ENCODE results near the gene ESYT2.

Gene ESYT2

DNA sequence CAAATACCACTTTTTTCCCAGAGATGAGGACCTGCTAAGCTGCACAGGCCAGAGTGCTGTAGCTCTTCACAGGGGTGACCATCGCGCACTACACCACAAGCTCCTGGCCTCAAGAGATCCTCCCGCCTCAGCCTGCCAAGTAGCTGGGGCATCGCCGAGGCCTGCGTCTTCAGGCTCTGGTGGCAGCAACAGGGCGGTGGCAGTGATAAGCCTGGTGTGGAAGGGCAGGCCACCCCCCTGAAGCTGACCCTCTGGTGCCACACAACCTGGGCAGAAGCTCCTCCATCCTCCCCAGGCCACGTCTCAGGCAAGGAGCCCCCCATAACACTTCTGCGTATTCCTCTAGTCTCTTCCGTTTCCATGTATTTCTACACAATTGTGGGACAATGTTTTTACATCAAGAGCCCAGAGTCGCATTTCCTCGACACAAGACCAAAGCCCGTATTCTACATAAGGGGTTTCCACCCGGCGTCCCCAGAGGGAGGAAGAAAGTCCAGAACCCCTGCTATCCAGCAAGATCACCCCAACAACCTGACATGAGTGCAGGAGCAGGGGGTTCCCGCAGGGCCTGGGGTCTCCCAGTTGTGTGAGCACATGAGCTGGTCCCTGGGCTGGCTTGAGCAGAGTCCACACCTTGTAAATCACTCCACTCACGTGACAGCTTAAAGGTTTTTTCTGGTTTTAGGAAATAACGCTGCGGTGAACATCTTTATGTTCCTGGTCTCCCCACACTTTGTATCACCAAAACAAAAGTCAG, 87.1 kb downstream of the ESYT2 start:
- DNase-seq (ENCODE audit: low read depth): no peak

GRCh38 chr7:158741294-158741666, 88.0 kb downstream of the ESYT2 start:
- no peak for DNase-seq (ENCODE audit: low read depth)

DNA sequence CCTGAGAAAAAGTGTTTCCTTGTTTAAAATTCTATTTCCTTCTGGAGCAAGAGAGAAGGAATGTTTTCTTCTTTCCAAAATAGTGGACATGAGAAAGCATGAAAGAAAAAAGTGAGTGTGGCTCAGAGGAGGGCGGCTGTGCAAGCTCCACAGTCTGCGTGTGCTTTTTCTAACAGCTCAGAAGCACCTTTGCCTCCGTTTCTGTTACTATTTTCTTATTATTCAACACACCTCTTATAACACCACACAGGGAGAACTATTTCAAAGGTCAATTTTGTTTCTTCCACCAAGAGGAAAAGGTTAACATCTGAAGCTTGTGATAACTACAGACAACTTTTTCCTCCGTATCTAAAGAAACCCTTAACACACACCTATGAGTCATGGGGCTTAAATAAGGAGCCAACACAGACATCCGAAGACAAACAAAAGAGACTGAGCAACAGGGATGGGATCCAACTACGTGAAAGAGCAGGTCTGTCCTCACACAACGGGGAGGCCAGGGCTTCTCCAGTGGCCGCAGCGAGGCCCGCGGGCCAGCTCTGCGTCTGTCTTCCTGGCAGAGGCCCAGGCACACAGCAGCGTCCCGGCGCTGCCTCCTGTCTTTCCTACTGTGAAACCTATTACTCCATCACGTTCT, 88.5 kb downstream of the ESYT2 start:
- no peak for DNase-seq (ENCODE audit: low read depth)

GRCh38 chr7:158740013-158740656, 89.2 kb downstream of the ESYT2 start:
- DNase-seq (ENCODE audit: low read depth): no peak

DNA sequence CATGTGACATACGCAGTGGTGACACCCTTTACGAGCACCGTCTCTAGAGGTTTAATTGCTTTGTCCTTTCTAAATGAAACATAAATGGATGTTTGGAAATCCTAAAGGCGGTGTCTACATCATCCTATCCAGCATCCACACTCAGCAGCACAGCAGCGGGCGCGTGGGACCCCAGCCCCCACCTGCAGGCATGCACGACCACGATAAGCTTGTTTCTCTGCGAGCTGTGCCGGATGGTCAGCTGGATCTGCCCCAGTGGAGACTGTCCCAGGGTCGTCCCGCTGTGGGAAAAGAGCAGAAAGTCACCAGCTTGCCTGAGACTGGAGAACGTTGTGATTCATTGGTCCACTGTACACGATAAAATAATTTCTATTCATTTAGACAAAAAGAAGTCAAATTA, 90.5 kb downstream of the ESYT2 start:
- DNase-seq (ENCODE audit: low read depth): no peak

- no peak for DNase-seq (ENCODE audit: low read depth)
These were observed 92.1 kb downstream of the ESYT2 start for GRCh38 chr7:158737064-158737695.

DNA sequence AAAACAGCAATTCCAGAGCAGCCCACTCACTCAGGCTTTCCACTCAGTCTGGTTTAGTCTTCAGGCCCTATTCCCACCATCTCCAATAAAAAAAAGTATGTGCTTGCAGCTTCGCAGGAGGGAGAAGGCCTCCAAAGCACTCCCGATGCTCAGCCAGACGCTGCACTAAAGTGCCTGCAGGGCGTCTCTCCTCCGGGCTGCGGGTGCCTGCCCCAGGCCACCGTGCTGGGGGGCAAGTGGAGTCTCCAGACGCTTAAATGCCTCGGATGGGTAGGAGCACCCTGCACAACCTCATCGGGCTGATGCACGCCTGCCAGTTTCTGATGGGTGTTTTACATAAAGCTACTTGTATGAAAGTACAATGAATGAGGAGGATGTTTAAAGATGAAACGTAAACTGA, 93.4 kb downstream of the ESYT2 start:
- DNase-seq (ENCODE audit: low read depth): no peak

GRCh38 chr7:158734861-158735260, 94.4 kb downstream of the ESYT2 start:
- no peak for DNase-seq (ENCODE audit: low read depth)

DNA sequence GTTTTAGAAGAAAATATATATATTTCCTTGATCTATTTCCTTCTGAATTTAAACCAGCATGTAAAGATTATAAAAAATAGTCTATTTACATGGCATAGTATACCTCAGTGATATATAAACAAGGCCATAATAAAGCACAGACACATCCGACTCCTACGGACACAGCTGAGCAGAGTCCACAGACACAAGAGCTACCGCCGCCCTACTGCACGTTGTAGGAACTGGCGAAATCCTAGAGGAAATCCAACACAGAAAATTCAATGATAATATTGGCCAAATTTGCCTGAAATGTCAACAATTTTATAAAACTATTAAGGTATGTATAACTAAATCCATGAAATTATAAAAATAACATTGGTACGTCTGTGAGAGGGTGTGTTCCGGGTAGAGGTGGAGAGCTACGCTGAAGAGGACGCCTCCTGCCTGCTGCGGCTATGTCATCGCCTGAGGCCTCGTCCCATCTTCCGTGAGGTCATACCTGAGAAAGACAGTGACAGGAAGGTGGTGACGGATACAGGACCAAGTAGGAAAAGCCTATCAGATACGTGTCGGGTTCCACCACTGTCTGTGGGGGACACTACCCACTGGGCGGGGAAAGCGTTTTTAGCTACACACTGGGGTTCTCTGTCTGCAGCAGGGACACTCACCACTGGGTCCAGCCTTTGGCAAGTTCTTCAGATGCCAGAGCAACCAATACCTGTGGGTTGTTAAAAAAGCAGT, 95.4 kb downstream of the ESYT2 start:
- DNase-seq (ENCODE audit: low read depth): no peak

- no peak for DNase-seq (ENCODE audit: low read depth)
These were observed 96.1 kb downstream of the ESYT2 start for GRCh38 chr7:158733220-158733519.

DNA sequence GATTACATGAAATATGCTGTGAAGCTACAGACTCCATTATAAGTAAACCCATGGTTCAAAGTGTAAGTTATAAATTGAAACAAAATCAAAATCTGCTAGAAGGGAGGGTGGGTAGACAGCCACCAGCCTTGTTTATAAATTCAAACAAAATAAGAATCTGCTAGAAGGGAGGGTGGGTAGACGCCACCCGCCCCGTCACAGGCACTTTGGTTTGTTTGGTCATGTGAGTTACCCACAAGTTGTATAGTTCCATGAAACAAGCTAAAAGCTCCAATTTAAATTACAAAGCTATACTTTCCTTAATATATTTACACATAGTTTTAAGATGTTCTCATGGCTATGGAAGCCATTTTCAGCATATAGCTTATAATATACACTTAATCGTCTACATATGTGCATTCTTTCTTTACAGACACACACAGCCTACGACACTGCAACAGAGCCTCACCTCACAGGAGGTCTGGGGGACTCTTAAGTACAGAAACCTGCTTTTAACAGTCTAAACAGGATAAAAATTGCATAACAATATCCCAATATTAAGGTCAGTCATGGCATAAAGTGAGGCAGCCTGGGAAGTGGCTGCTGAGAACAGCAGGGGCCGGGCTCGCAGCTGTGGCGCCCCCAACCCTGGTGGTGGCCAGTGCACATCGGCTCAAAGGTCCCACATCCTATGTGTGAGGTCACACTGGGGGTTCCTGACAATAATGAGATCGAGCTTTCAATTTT, 96.7 kb downstream of the ESYT2 start:
- DNase-seq (ENCODE audit: low read depth): no peak

- no peak for DNase-seq (ENCODE audit: low read depth)
These were observed 97.5 kb downstream of the ESYT2 start for GRCh38 chr7:158731761-158732160.

DNA sequence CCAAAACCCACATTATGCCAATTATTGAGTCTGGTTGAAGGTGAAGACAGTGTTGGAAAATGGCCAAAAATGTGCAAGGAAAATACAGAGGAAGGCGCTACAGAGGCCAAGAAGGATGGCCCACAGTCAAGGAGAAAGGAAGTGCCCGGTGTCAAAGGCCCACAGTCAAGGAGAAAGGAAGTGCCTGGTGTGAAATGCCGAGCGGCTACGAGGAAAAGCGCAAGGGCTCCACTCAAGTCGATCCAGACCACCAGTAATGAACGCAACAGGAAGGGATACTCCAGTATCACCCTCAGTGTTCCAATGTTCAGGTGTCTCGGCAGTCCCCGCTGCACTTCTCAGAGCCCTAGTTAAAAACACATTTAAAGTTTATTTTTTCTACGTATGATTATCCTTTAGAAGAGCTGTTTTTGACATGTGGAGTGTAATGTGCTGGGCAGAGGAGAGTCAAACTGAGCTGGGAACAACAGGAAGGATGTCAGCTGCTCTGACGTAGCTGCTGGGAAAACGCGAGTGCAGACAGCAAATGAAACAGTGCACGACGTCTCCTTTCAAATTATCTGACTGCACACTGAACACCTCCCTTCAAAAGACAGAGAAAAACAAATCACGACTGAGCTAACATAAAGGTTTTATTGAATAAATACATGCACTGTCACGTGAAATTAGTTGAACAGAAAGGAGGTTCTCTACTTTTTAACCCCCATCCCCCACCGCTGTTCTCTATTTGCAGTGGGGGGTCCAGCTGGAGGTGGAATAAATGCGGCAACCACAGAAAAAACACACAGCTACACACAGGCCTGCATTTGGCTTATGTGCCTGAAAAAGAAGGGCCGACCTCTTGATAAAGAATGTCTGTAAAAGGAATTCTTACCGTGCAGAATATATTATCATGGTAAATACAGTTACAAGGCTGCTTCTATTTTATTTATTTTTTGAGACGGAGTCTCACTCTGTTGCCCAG, 98.6 kb downstream of the ESYT2 start:
- DNase-seq (ENCODE audit: low read depth): no peak

GRCh38 chr7:158729646-158730382, 99.5 kb downstream of the ESYT2 start:
- no peak for DNase-seq (ENCODE audit: low read depth)

DNA sequence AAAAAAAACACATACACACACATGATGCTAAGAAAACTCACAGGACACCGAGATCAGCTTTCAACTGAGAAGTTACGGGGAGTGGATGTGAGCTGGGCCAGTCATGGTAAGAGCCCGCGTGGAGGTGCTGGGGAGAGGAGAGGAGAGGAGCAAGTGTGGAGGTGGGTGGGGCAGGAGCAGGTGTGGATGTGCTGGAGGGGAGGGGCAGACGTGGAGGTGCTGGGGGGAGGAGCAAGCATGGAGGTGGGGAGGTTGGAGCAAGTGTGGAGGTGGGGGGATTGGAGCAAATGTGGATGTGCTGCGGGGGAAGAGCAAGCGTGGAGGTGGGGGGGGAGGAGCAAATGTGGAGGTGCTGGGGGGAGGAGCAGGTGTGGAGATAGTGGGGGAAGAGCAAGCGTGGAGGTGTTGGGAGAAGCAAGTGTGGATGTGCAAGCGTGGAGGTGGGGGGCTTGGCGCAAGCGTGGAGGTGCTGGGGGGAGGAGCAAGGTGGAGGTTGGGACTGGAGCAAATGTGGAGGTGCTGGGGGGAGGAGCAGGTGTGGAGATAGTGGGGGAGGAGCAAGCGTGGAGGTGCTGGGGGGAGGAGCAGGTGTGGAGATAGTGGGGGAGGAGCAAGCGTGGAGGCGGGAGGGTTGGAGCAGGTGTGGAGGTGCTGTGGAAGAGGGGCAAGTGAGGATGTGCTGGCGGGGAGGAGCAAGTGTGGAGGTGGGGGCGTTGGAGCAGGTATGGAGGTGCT, 100.2 kb downstream of the ESYT2 start:
- no peak for DNase-seq (ENCODE audit: low read depth)

GRCh38 chr7:158727690-158728089, 101.6 kb downstream of the ESYT2 start:
- DNase-seq (ENCODE audit: low read depth): no peak

- no peak for DNase-seq (ENCODE audit: low read depth)
These were observed 103.0 kb downstream of the ESYT2 start for GRCh38 chr7:158726277-158726807.

- no peak for DNase-seq (ENCODE audit: low read depth)
These were observed 103.9 kb downstream of the ESYT2 start for GRCh38 chr7:158725506-158725800.
